HepG2 (cell line): ENCODE data around the gene ADIPOR2. TPM values are rescaled to one million over a fixed set of nuclear protein-coding genes. Genes with fewer than 3 reads are reported as not detected.

Experiments
- ATAC-seq: fragments of 200-7000 bp; cut with Tn5 transposase; 3 replicates; pipeline ENCODE4 v1.9.1; 2020; ENCODE audit warnings: mild to moderate bottlenecking, moderate library complexity
- BruUV-seq: library from RNA; stranded (reverse); fragments of 400-500 nt; replicated peaks from 2 replicates; lab custom pipeline; 2021; lab: Mats Ljungman, UMichigan
- CTCF ChIA-PET: fragments of 300-600 bp; formaldehyde crosslinking; extraction: SDS; loops from one replicate; lab custom pipeline; 2021; ENCODE audit warnings: low total read pairs, inconsistent platforms, low intra/inter-chr PET ratio; lab: Yijun Ruan, JAX
- POLR2A ChIA-PET: fragments of 350-600 bp; sonication (Branson Sonifier 250); formaldehyde crosslinking; loops from one replicate; lab custom pipeline; 2020; ENCODE audit warnings: antibody characterized with exemption, inconsistent platforms; lab: Yijun Ruan, JAX
- DNase-seq: peaks from one replicate; pipeline ENCODE4 v3.0.0-alpha.2; 2015; ENCODE audit warnings: low spot score
- FAIRE-seq: peaks from 3 replicates; lab custom pipeline; 2011; peaks lifted over from hg19 to GRCh38; lab: Jason Lieb, UNC
- H2AFZ ChIP-seq: one replicate; pipeline ENCODE4 v1.6.1; 2011; ENCODE audit warnings: low read length, inconsistent platforms
- H3K27ac ChIP-seq: fragments of 300-600 bp; 3 replicates; pipeline ENCODE4 v1.8.0; 2011; ENCODE audit warnings: mixed run types, mild to moderate bottlenecking, mixed read lengths, low read length, inconsistent platforms; ENCODE audit not compliant: insufficient read depth; ENCODE audit errors: extremely low read length
- H3K27me3 ChIP-seq, 2 experiments: fragments of 200-600 bp in 1 of 2; 2 replicates in 1 of 2; 3 replicates in 1 of 2; pipeline versions ENCODE4 v1.6.0 to v1.8.0; 2011; ENCODE audit warnings: low read length in 2 of 2, mild to moderate bottlenecking in 2 of 2, moderate library complexity in 2 of 2, inconsistent platforms in 1 of 2; ENCODE audit not compliant: insufficient read depth in 2 of 2, control insufficient read depth in 1 of 2
- H3K36me3 ChIP-seq, 2 experiments: fragments of 200-600 bp in 1 of 2; replicated peaks in 1 of 2; 2 replicates in 1 of 2; 3 replicates in 1 of 2; pipeline versions ENCODE4 v1.5.1 to v1.8.0; 2011; ENCODE audit warnings: low read length in 2 of 2, inconsistent platforms in 1 of 2; ENCODE audit not compliant: insufficient read depth in 2 of 2, control insufficient read depth in 1 of 2
- H3K4me1 ChIP-seq: 2 replicates; pipeline ENCODE4 v1.5.1; 2012; ENCODE audit warnings: low read length, inconsistent platforms; ENCODE audit not compliant: insufficient read depth
- H3K4me2 ChIP-seq: 2 replicates; pipeline ENCODE4 v1.6.0; 2011; ENCODE audit warnings: low read depth, low read length, inconsistent platforms
- H3K4me3 ChIP-seq, 3 experiments: fragments of 200-600 bp in 1 of 3; sonication (generic), shearing (Covaris generic) in 1 of 3; replicated peaks in 1 of 3; 2 replicates each; pipeline ENCODE4 v1.5.1; 2011 to 2016; ENCODE audit warnings: low read length in 3 of 3, inconsistent platforms in 2 of 3, low read depth in 2 of 3, mild to moderate bottlenecking in 2 of 3, control low read depth in 1 of 3, mixed read lengths in 1 of 3; ENCODE audit not compliant: insufficient read depth in 1 of 3
- H3K79me2 ChIP-seq: one replicate; pipeline ENCODE4 v1.6.1; 2011; ENCODE audit warnings: low read length, inconsistent platforms; ENCODE audit not compliant: insufficient read depth
- H3K9ac ChIP-seq: 2 replicates; pipeline ENCODE4 v1.6.0; 2011; ENCODE audit warnings: mild to moderate bottlenecking, low read depth, low read length, inconsistent platforms; ENCODE audit not compliant: insufficient read depth
- H3K9me3 ChIP-seq: 2 replicates; pipeline ENCODE4 v1.5.1; 2012; ENCODE audit warnings: mild to moderate bottlenecking, low read length
- H4K20me1 ChIP-seq: 2 replicates; pipeline ENCODE4 v1.6.0; 2011; ENCODE audit warnings: inconsistent platforms, mild to moderate bottlenecking, low read length, moderate library complexity; ENCODE audit not compliant: insufficient read depth
- KDM3A ChIP-seq: IDR thresholded peaks from 2 replicates; pipeline ENCODE4 v1.6.1; 2018; ENCODE audit warnings: low read depth, missing compliant biosample characterization
- PAXIP1 ChIP-seq: sonication (generic); formaldehyde crosslinking; conservative IDR thresholded peaks from 2 replicates; pipeline ENCODE4 v1.4.0; 2020; ENCODE audit warnings: mild to moderate bottlenecking, missing genetic modification reagents, moderate library complexity
- ZMYM3 ChIP-seq: sonication (generic); formaldehyde crosslinking; IDR thresholded peaks from 2 replicates; pipeline ENCODE4 v1.5.1; 2020; ENCODE audit warnings: mild to moderate bottlenecking, missing genetic modification reagents
- ZNF546 ChIP-seq: sonication (generic); formaldehyde crosslinking; conservative IDR thresholded peaks from 2 replicates; pipeline ENCODE4 v1.8.1; 2023; ENCODE audit warnings: mild to moderate bottlenecking, missing genetic modification reagents
- ZNF629 ChIP-seq: sonication (generic); formaldehyde crosslinking; conservative IDR thresholded peaks from 2 replicates; pipeline ENCODE4 v1.5.0; 2020; ENCODE audit warnings: missing genetic modification reagents
- WGBS: methylation state at CpG from one replicate; pipeline ENCODE4 v1.1.6; 2017; ENCODE audit warnings: low lambda C conversion rate; 5-methylcytosine and 5-hydroxymethylcytosine counted together
- in situ Hi-C: cut with HindIII; loops from 2 replicates; pipeline ENCODE4 v1.10.0; 2017; ENCODE audit warnings: low pct_unique_long_range_greater_than_20kb; ENCODE audit not compliant: extremely low pct_ligation_motif_present
- intact Hi-C: fragments of 100-400 bp; cut with micrococcal nuclease; formaldehyde crosslinking; loops from one replicate; pipeline ENCODE4 v1.10.0; 2022; ENCODE audit not compliant: unreplicated experiment
- polyA plus RNA-seq, 8 experiments: library from polyadenylated mRNA; depleted of rRNA in 3 of 8; stranded (reverse) in 7 of 8; unstranded in 1 of 8; fragments of >200 nt; fragmentation: Illumina TruSeq in 4 of 8; extraction: Trizol in 4 of 8; gene quantifications; 2 replicates each; pipeline versions ENCODE4 v1.2.1 to v1.2.3, GENCODE V29; 2011 to 2016; ENCODE audit warnings: low read depth in 4 of 8, missing spikeins in 1 of 8, mixed read lengths in 1 of 8; ENCODE audit not compliant: insufficient read depth in 1 of 8
- total RNA-seq, 5 experiments: library from RNA; depleted of rRNA; stranded (reverse); fragments of >200 nt; fragmentation: Illumina TruSeq; extraction: Trizol; gene quantifications; 2 replicates each; pipeline ENCODE4 v1.2.3, GENCODE V29; 2016; ENCODE audit warnings: low read depth in 1 of 5
- TF ChIP-seq, protein P1 (sequence below): sonication (generic); formaldehyde crosslinking; IDR thresholded peaks from 2 replicates; pipeline ENCODE4 v1.4.0; 2020; ENCODE audit warnings: mild to moderate bottlenecking, missing genetic modification reagents

Gene ADIPOR2
- total and polyA plus RNA-seq, 2 of the 13 experiments (the other 11 are each of a cell fraction or from before 2014, with no cell fraction given): 35.2 to 52.2 TPM

- peaks cover 99% of the 10 kb centered on the region for H3K79me2 ChIP-seq
- no peak for ATAC-seq
- H3K27ac ChIP-seq: no peak overlapping the region
- FAIRE-seq: no peak
- 89% methylated on average over 3 of the region's 3 CpGs for WGBS
- no peaks in the 10 kb centered on the region for H3K27me3 ChIP-seq
- ChIA-PET POLR2A (no interaction called here), CTCF (no interaction called here)
- intact Hi-C loops: loop anchor here (2.0 kb wide), 1 partner anchor 13 kb away; no protein-coding TSS in a partner anchor
- peaks cover 76% of the 10 kb centered on the region for H4K20me1 ChIP-seq
- no peak overlapping the region for H2AFZ ChIP-seq
- DNase-seq: no peak
- no peak overlapping the region for H3K4me2 ChIP-seq
- H3K4me3 ChIP-seq: no peak overlapping the region
- H3K4me1 ChIP-seq: peaks cover 79% of the 10 kb centered on the region
- no peak overlapping the region for H3K9ac ChIP-seq
- TF ChIP-seq KDM3A (CRISPR knock-in tag): no peak
- peak; percentile 91 for TF ChIP-seq ZNF629 (CRISPR knock-in tag)
- TF ChIP-seq ZMYM3 (CRISPR knock-in tag): peak; percentile 16; the same call in 1 of the 2 replicates
- TF ChIP-seq, all 625 proteins: peak for 2
- in situ Hi-C loops: loop anchor here (10.0 kb wide), 1 partner anchor 79 kb away; no protein-coding TSS in a partner anchor
- BruUV-seq: no TSS peak
- Histone ChIP-seq H3K36me3 (peaks cover 1 to 4% of the 10 kb centered on the region in 2 experiments; a peak in 3 of 5 replicates), H3K9me3 (no peaks in the 10 kb centered on the region)
These were observed 15.1 kb downstream of the ADIPOR2 start for GRCh38 chr12:1705774-1706631.

GRCh38 chr12:1706632-1706980 lies 15.7 kb downstream of the ADIPOR2 start:
- no peak overlapping the region; the same call in 1 of the 2 replicates for H3K4me2 ChIP-seq
- no peaks in the 10 kb centered on the region for H3K27me3 ChIP-seq
- peaks cover 1 to 4% of the 10 kb centered on the region in 2 experiments; a peak in 2 of 5 replicates for H3K36me3 ChIP-seq
- intact Hi-C loops (loop anchor here (2.0 kb wide), 1 partner anchor 14 kb away; no protein-coding TSS in a partner anchor), in situ Hi-C loops (loop anchor here (10.0 kb wide), 1 partner anchor 78 kb away; no protein-coding TSS in a partner anchor)
- ChIA-PET POLR2A (no interaction called here), CTCF (no interaction called here)
- H3K27ac ChIP-seq: no peak overlapping the region
- no peak overlapping the region for H2AFZ ChIP-seq
- FAIRE-seq (no peak), ATAC-seq (no peak), DNase-seq (no peak)
- no peaks in the 10 kb centered on the region for H3K9me3 ChIP-seq
- BruUV-seq: no TSS peak
- no peak overlapping the region for H3K9ac ChIP-seq
- H3K79me2 ChIP-seq: peaks cover 99% of the 10 kb centered on the region
- no peak overlapping the region for H3K4me3 ChIP-seq
- WGBS: 86% methylated on average over 1 of the region's 1 CpG
- peaks cover 80% of the 10 kb centered on the region for H3K4me1 ChIP-seq
- peaks cover 74% of the 10 kb centered on the region for H4K20me1 ChIP-seq
- TF ChIP-seq, protein P1, sequence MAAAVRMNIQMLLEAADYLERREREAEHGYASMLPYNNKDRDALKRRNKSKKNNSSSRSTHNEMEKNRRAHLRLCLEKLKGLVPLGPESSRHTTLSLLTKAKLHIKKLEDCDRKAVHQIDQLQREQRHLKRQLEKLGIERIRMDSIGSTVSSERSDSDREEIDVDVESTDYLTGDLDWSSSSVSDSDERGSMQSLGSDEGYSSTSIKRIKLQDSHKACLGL (CRISPR knock-in tag): no peak
- TF ChIP-seq PAXIP1 (CRISPR knock-in tag): no peak
- no peak for TF ChIP-seq ZNF546 (CRISPR knock-in tag)
